ENCODE results near the gene OSGEPL1. TPM values are rescaled to one million over a fixed set of nuclear protein-coding genes. Genes with fewer than 3 reads are reported as not detected.

OSGEPL1 gene
- 2.8 and 6.6 TPM in 2 replicates for total RNA-seq

DNA sequence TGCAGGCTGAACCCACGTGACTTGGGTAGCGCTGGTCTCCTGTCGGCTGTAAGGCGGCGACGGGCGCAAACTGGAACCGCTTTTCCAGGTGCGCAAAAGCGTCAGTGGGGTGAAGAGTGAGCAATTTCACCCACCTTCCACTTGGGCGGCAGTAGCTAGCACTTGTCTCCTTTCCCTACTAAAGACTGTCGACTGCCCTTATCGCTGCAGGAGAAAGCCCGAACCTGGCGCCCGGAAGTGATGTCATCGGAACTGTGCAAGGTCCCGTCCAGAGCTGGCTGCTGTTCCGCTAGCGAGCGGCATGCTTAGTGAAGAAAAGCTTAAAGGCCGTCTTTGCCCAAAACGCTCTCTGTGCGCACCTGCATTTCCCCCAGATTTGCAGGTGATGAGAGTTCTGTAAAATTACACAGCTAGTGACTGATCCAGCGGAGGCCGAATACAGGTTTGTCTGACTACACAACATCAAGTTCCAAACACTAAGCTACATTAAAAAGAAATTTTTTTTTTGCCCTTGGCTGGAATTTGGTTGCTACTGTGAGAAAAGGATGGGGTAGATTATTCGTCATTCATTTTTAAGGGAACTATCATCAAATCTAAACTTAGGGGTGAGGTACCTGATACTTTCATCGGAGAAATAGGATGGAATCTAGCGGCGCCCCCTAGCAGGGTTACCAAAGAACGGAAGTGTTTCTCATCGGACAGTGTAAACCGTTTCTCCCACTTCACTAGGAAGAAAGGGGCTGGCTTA is at the start of gene OSGEPL1:
Gene OSGEPL1 (minus strand): TSS at position 242 of the 748 bp plus-strand sequence. CDS start 1,152 bp downstream, outside the sequence.
- no peaks in the 10 kb centered on the region for H3K36me3 ChIP-seq (ENCODE audit: control insufficient read depth, insufficient read depth, low read length)
- peak; percentile 57 for TF ChIP-seq CTCF (IDR thresholded peaks at IDR 0.05; ENCODE audit: insufficient read depth, low read length, severe bottlenecking)
- no peaks in the 10 kb centered on the region for H3K27me3 ChIP-seq (ENCODE audit: control insufficient read depth, insufficient read depth, low read length)
- peak; percentile 87 for DNase-seq (ENCODE audit: low read depth)
- FAIRE-seq, result no peak
- H3K4me3 ChIP-seq (ENCODE audit: low read depth, low read length), result peak within 1 kb of the TSS; percentile 43

GRCh38 chr2:189803431-189803830 is 40.8 kb upstream of the OSGEPL1 start:
- FAIRE-seq, result no peak
- Histone ChIP-seq H3K27me3 (ENCODE audit: control insufficient read depth, insufficient read depth, low read length) (no peaks in the 10 kb centered on the region), H3K4me3 (ENCODE audit: low read depth, low read length) (no peak overlapping the region), H3K36me3 (ENCODE audit: control insufficient read depth, insufficient read depth, low read length) (peaks cover 1% of the 10 kb centered on the region)
- no peak for DNase-seq (ENCODE audit: low read depth)
- TF ChIP-seq CTCF (IDR thresholded peaks at IDR 0.05; ENCODE audit: insufficient read depth, low read length, severe bottlenecking), result no peak

DNA sequence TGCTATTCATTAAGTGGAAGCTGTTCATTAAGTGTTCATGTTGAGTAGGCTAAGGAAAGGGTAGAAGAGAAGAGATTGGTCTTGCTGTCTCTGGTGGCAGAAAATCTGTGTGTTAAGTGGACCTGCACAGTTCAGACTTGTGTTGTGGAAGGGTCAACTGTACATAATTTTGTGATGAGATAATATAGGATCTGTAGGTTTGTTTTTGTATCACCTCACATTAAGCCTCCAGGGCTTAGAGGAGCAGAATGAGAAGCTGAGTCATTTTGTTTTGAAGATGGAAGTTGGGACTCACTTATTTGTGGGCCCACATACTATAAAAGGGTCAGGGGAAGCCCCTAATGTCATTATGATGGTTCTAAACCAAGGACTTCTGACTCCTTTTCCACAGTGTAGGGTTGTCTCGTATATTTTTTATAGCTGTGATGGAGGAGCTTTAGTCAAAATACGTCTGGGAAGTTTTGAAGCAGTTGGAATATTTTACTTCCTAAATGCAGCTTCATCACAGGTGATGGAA is 39.9 kb upstream of the OSGEPL1 start:
- Histone ChIP-seq H3K27me3 (ENCODE audit: control insufficient read depth, insufficient read depth, low read length) (no peaks in the 10 kb centered on the region), H3K4me3 (ENCODE audit: low read depth, low read length) (no peak overlapping the region), H3K36me3 (ENCODE audit: control insufficient read depth, insufficient read depth, low read length) (peaks cover 1% of the 10 kb centered on the region)
- FAIRE-seq (no peak), DNase-seq (ENCODE audit: low read depth) (peak; percentile 67)
- TF ChIP-seq CTCF (IDR thresholded peaks at IDR 0.05; ENCODE audit: insufficient read depth, low read length, severe bottlenecking), result no peak

DNA sequence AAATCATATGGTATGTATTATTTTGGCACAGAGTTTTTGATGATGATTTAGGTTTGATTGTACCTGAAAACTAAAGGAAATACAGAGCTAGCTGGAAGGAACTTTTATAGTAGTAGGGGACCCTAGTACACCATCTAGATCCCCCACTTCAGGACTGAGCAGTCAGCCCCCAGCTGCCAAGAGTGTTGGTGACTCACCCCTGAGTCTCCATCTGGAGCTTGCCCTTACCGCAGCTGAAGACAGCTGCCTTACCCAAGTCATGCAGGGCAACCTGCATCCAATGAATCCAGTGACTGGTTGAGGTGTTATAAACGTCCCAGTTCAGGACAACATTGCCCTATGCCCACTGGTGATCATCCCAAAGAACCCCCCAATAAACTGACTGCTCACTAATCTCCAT is 36.9 kb upstream of the OSGEPL1 start:
- Histone ChIP-seq H3K4me3 (ENCODE audit: low read depth, low read length) (no peak overlapping the region), H3K27me3 (ENCODE audit: control insufficient read depth, insufficient read depth, low read length) (no peaks in the 10 kb centered on the region), H3K36me3 (ENCODE audit: control insufficient read depth, insufficient read depth, low read length) (peaks cover 1% of the 10 kb centered on the region)
- TF ChIP-seq CTCF (IDR thresholded peaks at IDR 0.05; ENCODE audit: insufficient read depth, low read length, severe bottlenecking), result no peak
- DNase-seq (ENCODE audit: low read depth), result peak; percentile 54
- FAIRE-seq, result no peak

- TF ChIP-seq CTCF (IDR thresholded peaks at IDR 0.05; ENCODE audit: insufficient read depth, low read length, severe bottlenecking), result no peak
- no peak for FAIRE-seq
- DNase-seq (ENCODE audit: low read depth), result no peak
- no peaks in the 10 kb centered on the region for H3K27me3 ChIP-seq (ENCODE audit: control insufficient read depth, insufficient read depth, low read length)
- no peak overlapping the region for H3K4me3 ChIP-seq (ENCODE audit: low read depth, low read length)
- H3K36me3 ChIP-seq (ENCODE audit: control insufficient read depth, insufficient read depth, low read length), result peaks cover 1% of the 10 kb centered on the region
Observed at GRCh38 chr2:189799030-189799331, 36.4 kb upstream of the OSGEPL1 start.
